K562 (cell line): Measurements from ENCODE around the gene IRF5. TPM values are rescaled to one million over a fixed set of nuclear protein-coding genes. Genes with fewer than 3 reads are reported as not detected.

ENCODE experiments used
- ATAC-seq: fragments of 200-7000 bp; cut with Tn5 transposase; 3 replicates; pipeline ENCODE4 v1.9.1; 2020; ENCODE audit warnings: moderate library complexity
- BruUV-seq: library from RNA; stranded (reverse); fragments of 400-500 nt; replicated peaks from 2 replicates; lab custom pipeline; 2021; lab: Mats Ljungman, UMichigan
- CTCF ChIA-PET: fragments of 300-600 bp; formaldehyde crosslinking; extraction: SDS; loops from one replicate; lab custom pipeline; 2021; ENCODE audit warnings: low intra/inter-chr PET ratio; lab: Yijun Ruan, JAX
- POLR2A ChIA-PET: fragments of 300-600, 350-650 bp; sonication (Branson Sonifier 250); formaldehyde crosslinking; extraction: SDS; loops from one replicate; lab custom pipeline; 2021; ENCODE audit warnings: antibody characterized with exemption, inconsistent platforms; lab: Yijun Ruan, JAX
- DNase-seq, 4 experiments: peaks; one replicate each; pipeline versions ENCODE4 v3.0.0 to v3.0.0-alpha.2; 2011 to 2018; ENCODE audit warnings: low spot score in 3 of 4, mixed read lengths in 3 of 4; ENCODE audit errors: extremely low read depth in 1 of 4
- FAIRE-seq: peaks from 2 replicates; lab custom pipeline; 2011; peaks lifted over from hg19 to GRCh38; lab: Jason Lieb, UNC
- H2AFZ ChIP-seq: 2 replicates; pipeline ENCODE4 v1.6.0; 2011; ENCODE audit warnings: low read depth, low read length, control low read depth, inconsistent platforms
- H3K27ac ChIP-seq: fragments of 200-600 bp; 3 replicates; pipeline ENCODE4 v1.8.0; 2011; ENCODE audit warnings: low read depth, mild to moderate bottlenecking, control low read depth, inconsistent platforms, low read length, moderate library complexity, mixed read lengths; ENCODE audit errors: extremely low read depth
- H3K27me3 ChIP-seq, 2 experiments: fragments of 300-600 bp in 1 of 2; 2 replicates in 1 of 2; 3 replicates in 1 of 2; pipeline versions ENCODE4 v1.6.0 to v1.8.0; 2011; ENCODE audit warnings: inconsistent platforms in 2 of 2, low read length in 2 of 2, mild to moderate bottlenecking in 1 of 2, mixed read lengths in 1 of 2, moderate library complexity in 1 of 2; ENCODE audit not compliant: control insufficient read depth in 2 of 2, insufficient read depth in 2 of 2
- H3K36me3 ChIP-seq: fragments of 300-600 bp; 3 replicates; pipeline ENCODE4 v1.8.0; 2011; ENCODE audit warnings: mild to moderate bottlenecking, low read length, inconsistent platforms; ENCODE audit not compliant: control insufficient read depth, insufficient read depth
- H3K4me1 ChIP-seq, 2 experiments: fragments of 200-600 bp in 1 of 2; replicated peaks in 1 of 2; 2 replicates in 1 of 2; 3 replicates in 1 of 2; pipeline versions ENCODE4 v1.5.1 to v1.8.0; 2011; ENCODE audit warnings: inconsistent platforms in 2 of 2, low read length in 2 of 2, mild to moderate bottlenecking in 1 of 2, mixed read lengths in 1 of 2, moderate library complexity in 1 of 2; ENCODE audit not compliant: control insufficient read depth in 2 of 2, insufficient read depth in 2 of 2
- H3K4me2 ChIP-seq: 2 replicates; pipeline ENCODE4 v1.6.1; 2011; ENCODE audit warnings: low read length, control low read depth, inconsistent platforms, mixed read lengths; ENCODE audit not compliant: insufficient read depth
- H3K4me3 ChIP-seq: fragments of 200-600 bp; sonication (generic), shearing (Covaris generic); 2 replicates; pipeline ENCODE4 v1.5.1; 2016; ENCODE audit warnings: control low read depth, inconsistent platforms
- H3K79me2 ChIP-seq: fragments of 200-600 bp; 3 replicates; pipeline ENCODE4 v1.8.0; 2011; ENCODE audit warnings: low read length, inconsistent platforms; ENCODE audit not compliant: control insufficient read depth, insufficient read depth
- H3K9ac ChIP-seq, 2 experiments: 2 replicates each; pipeline versions ENCODE4 v1.6.0 to v1.6.1; 2011; ENCODE audit warnings: low read depth in 2 of 2, low read length in 2 of 2, control low read depth in 1 of 2, inconsistent platforms in 1 of 2, mild to moderate bottlenecking in 1 of 2, mixed read lengths in 1 of 2; ENCODE audit not compliant: insufficient read depth in 1 of 2
- H3K9me1 ChIP-seq: one replicate; pipeline ENCODE4 v1.6.0; 2011; ENCODE audit warnings: inconsistent platforms, mild to moderate bottlenecking, low read length, moderate library complexity; ENCODE audit not compliant: control insufficient read depth, insufficient read depth
- H3K9me3 ChIP-seq: replicated peaks from 2 replicates; pipeline ENCODE4 v1.5.1; 2011; ENCODE audit warnings: low read depth, low read length, inconsistent platforms; ENCODE audit not compliant: control insufficient read depth, insufficient read depth
- H4K20me1 ChIP-seq: replicated peaks from 2 replicates; pipeline ENCODE4 v1.6.1; 2011; ENCODE audit warnings: low read length, inconsistent platforms, mixed read lengths; ENCODE audit not compliant: control insufficient read depth, insufficient read depth
- FIP1L1 ChIP-seq: fragments of 200-400 bp; formaldehyde crosslinking; IDR thresholded peaks from 2 replicates; pipeline ENCODE4 v1.6.1; 2018; ENCODE audit warnings: mild to moderate bottlenecking, low read depth, low read length; ENCODE audit not compliant: poor library complexity, severe bottlenecking
- LCOR ChIP-seq: sonication (generic); formaldehyde crosslinking; IDR thresholded peaks from 2 replicates; pipeline ENCODE4 v1.8.0; 2022; ENCODE audit warnings: mild to moderate bottlenecking, missing genetic modification reagents
- MIER1 ChIP-seq: fragments of 450-650 bp; IDR thresholded peaks from 2 replicates; pipeline ENCODE4 v1.6.1; 2016; ENCODE audit warnings: antibody characterized with exemption, mild to moderate bottlenecking, low read depth
- POLR2G ChIP-seq: fragments of 200-400 bp; formaldehyde crosslinking; IDR thresholded peaks from 2 replicates; pipeline ENCODE4 v1.6.1; 2017; ENCODE audit warnings: low read depth, mild to moderate bottlenecking, antibody characterized with exemption, low read length, moderate library complexity
- RBM22 ChIP-seq: fragments of 200-400 bp; formaldehyde crosslinking; IDR thresholded peaks from 2 replicates; pipeline ENCODE4 v1.6.1; 2018; ENCODE audit warnings: low read length, low read depth; ENCODE audit not compliant: poor library complexity, severe bottlenecking
- ZBTB17 ChIP-seq: fragments of 450-650 bp; formaldehyde crosslinking; IDR thresholded peaks from 2 replicates; pipeline ENCODE4 v1.4.0; 2020; ENCODE audit warnings: mild to moderate bottlenecking
- ZNF124 ChIP-seq: sonication (generic); formaldehyde crosslinking; IDR thresholded peaks from 2 replicates; pipeline ENCODE4 v1.8.1; 2022; ENCODE audit warnings: missing genetic modification reagents
- ZNF24 ChIP-seq: fragments of 450-650 bp; IDR thresholded peaks from 2 replicates; pipeline ENCODE4 v1.6.1; 2016
- ZNF583 ChIP-seq: fragments of 250-450 bp; sonication (Bioruptor Pico); IDR thresholded peaks from 2 replicates; pipeline ENCODE4 v1.4.0; 2020
- WGBS: fragments of 100-300 bp; shearing (Covaris generic); methylation state at CpG from one replicate; pipeline ENCODE4 v1.1.6; 2016; ENCODE audit warnings: low coverage, mixed read lengths; ENCODE audit not compliant: insufficient coverage; ENCODE audit errors: missing lambda C conversion rate; 5-methylcytosine and 5-hydroxymethylcytosine counted together
- in situ Hi-C: fragments of 300-500 bp; cut with MboI; formaldehyde crosslinking; loops from 4 replicates; pipeline ENCODE4 v1.15.0; 2018; ENCODE audit warnings: inconsistent platforms, mixed read lengths
- intact Hi-C: fragments of 100-400 bp; cut with micrococcal nuclease; formaldehyde crosslinking; loops from 2 replicates; pipeline ENCODE4 v1.14.2; 2022
- polyA plus RNA-seq, 8 experiments: library from polyadenylated mRNA; depleted of rRNA in 4 of 8; stranded (reverse) in 5 of 8; unstranded in 3 of 8; fragments of >200 nt; fragmentation: Nextera tagmentation in 2 of 8; fragmentation: Illumina TruSeq in 1 of 8; extraction: Ambion mirVana in 2 of 8; extraction: Trizol in 1 of 8; gene quantifications; 2 replicates each; pipeline versions ENCODE4 v1.2.1 to v1.2.3, GENCODE V29; 2011 to 2014; ENCODE audit warnings: inconsistent platforms in 1 of 8, missing spikeins in 1 of 8
- total RNA-seq, 7 experiments: library from RNA; depleted of rRNA in 6 of 7; stranded (reverse); fragments of >200 nt in 6 of 7; fragmentation: Illumina TruSeq in 2 of 7; extraction: Trizol in 2 of 7; gene quantifications; 2 replicates each; pipeline versions ENCODE4 v1.2.1 to v1.2.3, GENCODE V29; 2011 to 2021; ENCODE audit warnings: low replicate concordance in 1 of 7
- TF ChIP-seq, protein P1 (sequence below): fragments of 200-800 bp; sonication (Bioruptor generic); IDR thresholded peaks from 2 replicates; pipeline ENCODE4 v1.6.1; 2017; ENCODE audit warnings: missing genetic modification characterization, missing compliant biosample characterization
- TF ChIP-seq, protein P2 (sequence below): fragments of 450-650 bp; formaldehyde crosslinking; conservative IDR thresholded peaks from 2 replicates; pipeline ENCODE4 v1.4.0; 2022; ENCODE audit warnings: mild to moderate bottlenecking, missing genetic modification characterization
- TF ChIP-seq, protein P3 (sequence below), 3 experiments: IDR thresholded peaks in 2 of 3; conservative IDR thresholded peaks in 1 of 3; 2 replicates each; pipeline ENCODE4 v1.5.1; 2011 to 2012; ENCODE audit warnings: low read length in 3 of 3, mild to moderate bottlenecking in 3 of 3, control low read depth in 2 of 3, improper control_type of control experiment in 1 of 3, inconsistent platforms in 1 of 3, low read depth in 1 of 3, mixed read lengths in 1 of 3, moderate library complexity in 1 of 3; ENCODE audit not compliant: insufficient read depth in 2 of 3

The IRF5 gene
- total and polyA plus RNA-seq, 9 of the 15 experiments (the other 6 are each of a cell fraction or from before 2014, with no cell fraction given) = 0.04 TPM; not detected in 8

DNA sequence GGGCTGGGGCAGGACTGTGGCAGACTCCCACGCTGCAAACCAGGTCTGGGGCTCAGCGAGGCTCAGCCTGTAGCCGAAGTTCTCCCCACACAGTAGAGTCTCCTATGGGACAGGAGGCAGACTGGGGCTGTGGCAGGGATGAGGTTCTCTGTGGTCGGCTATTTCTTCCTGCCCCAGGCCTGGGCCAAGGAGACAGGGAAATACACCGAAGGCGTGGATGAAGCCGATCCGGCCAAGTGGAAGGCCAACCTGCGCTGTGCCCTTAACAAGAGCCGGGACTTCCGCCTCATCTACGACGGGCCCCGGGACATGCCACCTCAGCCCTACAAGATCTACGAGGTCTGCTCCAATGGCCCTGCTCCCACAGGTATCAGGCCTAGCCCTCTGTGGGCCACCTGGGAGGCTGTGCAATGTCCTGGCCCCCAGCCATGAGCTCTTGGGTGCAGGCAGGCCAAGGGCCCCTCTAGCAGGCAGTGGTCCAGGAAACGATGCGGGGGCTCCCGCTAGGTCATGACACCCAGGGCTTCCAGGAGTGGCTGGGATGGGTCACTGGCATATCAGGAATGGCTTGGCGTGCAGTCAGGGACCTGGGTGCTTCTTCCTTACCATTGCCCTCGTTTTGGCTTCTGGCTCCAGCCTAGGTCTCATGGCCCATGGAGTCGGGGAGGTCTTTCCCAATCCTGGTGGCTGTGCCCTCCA is 8.1 kb downstream of the IRF5 start (continued):
- TF ChIP-seq, protein P1, sequence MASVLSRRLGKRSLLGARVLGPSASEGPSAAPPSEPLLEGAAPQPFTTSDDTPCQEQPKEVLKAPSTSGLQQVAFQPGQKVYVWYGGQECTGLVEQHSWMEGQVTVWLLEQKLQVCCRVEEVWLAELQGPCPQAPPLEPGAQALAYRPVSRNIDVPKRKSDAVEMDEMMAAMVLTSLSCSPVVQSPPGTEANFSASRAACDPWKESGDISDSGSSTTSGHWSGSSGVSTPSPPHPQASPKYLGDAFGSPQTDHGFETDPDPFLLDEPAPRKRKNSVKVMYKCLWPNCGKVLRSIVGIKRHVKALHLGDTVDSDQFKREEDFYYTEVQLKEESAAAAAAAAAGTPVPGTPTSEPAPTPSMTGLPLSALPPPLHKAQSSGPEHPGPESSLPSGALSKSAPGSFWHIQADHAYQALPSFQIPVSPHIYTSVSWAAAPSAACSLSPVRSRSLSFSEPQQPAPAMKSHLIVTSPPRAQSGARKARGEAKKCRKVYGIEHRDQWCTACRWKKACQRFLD (CRISPR knock-in tag) = no peak
- peak; percentile 77; the same call in 1 of the 2 replicates for TF ChIP-seq ZBTB17 (CRISPR knock-in tag)
- TF ChIP-seq, all 486 proteins: peak for 4

DNA sequence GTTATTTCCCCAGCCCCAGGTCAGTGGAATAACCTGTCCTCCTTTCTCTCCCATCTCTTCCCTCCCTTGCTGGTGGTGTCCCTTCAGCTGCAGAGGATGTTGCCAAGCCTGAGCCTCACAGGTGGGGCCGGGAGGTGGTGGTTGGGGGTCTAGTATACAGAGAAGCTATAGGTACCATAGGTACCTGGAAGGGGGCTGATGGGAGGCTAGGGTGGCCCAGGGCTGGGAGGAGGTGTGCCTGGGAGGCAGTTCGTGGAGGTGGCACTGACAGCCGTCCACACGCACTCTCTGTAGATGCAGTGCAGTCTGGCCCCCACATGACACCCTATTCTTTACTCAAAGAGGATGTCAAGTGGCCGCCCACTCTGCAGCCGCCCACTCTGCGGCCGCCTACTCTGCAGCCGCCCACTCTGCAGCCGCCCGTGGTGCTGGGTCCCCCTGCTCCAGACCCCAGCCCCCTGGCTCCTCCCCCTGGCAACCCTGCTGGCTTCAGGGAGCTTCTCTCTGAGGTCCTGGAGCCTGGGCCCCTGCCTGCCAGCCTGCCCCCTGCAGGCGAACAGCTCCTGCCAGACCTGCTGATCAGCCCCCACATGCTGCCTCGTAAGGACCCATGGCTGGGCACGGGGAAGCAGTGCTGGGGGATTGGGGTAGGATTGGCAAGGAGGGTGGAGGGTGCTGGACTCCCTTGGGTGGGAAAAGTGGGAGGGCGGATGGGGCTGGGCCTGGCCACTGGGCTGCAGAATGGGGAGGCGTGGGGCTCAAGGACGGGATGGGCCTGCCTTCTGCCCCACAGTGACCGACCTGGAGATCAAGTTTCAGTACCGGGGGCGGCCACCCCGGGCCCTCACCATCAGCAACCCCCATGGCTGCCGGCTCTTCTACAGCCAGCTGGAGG is 9.5 kb downstream of the IRF5 start:
- DNase-seq (peak in 1 of 4 experiments; percentile 27), ATAC-seq (peak; percentile 46), FAIRE-seq (no peak)
- Histone ChIP-seq H4K20me1 (peaks cover 3% of the 10 kb centered on the region), H3K79me2 (no peaks in the 10 kb centered on the region), H3K4me1 (peaks cover 0 to 21% of the 10 kb centered on the region in 2 experiments; a peak in 2 of 5 replicates), H3K9ac (no peak overlapping the region), H3K9me3 (no peaks in the 10 kb centered on the region), H3K4me2 (no peak overlapping the region), H3K9me1 (no peaks in the 10 kb centered on the region), H3K4me3 (no peak overlapping the region), H3K36me3 (peaks cover 7% of the 10 kb centered on the region; the same call in 1 of the 3 replicates), H3K27me3 (peaks cover 20 to 30% of the 10 kb centered on the region in 2 experiments; a peak in 4 of 5 replicates), H2AFZ (no peak overlapping the region), H3K27ac (no peak overlapping the region)
- ChIA-PET CTCF (no interaction called here), POLR2A (interaction anchor here (0.8 to 4.5 kb wide), 11 partner anchors 7 to 197 kb away, joined by 3 to 28 read pairs (median 3); partner anchors contain the start of genes IRF5 and TSPAN33)
- BruUV-seq = no TSS peak
- WGBS = 32% methylated on average over 16 of the region's 22 CpGs
- intact Hi-C loops = no loop called here
- in situ Hi-C loops = no loop called here
- no peak for TF ChIP-seq ZNF24
- TF ChIP-seq, protein P2, sequence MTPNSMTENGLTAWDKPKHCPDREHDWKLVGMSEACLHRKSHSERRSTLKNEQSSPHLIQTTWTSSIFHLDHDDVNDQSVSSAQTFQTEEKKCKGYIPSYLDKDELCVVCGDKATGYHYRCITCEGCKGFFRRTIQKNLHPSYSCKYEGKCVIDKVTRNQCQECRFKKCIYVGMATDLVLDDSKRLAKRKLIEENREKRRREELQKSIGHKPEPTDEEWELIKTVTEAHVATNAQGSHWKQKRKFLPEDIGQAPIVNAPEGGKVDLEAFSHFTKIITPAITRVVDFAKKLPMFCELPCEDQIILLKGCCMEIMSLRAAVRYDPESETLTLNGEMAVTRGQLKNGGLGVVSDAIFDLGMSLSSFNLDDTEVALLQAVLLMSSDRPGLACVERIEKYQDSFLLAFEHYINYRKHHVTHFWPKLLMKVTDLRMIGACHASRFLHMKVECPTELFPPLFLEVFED (CRISPR knock-in tag) = 0 out of 2 replicates have a peak, but pooled peaks have one; percentile 46
- peak; percentile 65 for TF ChIP-seq RBM22
- no peak for TF ChIP-seq LCOR (CRISPR knock-in tag)
- TF ChIP-seq, protein P3, sequence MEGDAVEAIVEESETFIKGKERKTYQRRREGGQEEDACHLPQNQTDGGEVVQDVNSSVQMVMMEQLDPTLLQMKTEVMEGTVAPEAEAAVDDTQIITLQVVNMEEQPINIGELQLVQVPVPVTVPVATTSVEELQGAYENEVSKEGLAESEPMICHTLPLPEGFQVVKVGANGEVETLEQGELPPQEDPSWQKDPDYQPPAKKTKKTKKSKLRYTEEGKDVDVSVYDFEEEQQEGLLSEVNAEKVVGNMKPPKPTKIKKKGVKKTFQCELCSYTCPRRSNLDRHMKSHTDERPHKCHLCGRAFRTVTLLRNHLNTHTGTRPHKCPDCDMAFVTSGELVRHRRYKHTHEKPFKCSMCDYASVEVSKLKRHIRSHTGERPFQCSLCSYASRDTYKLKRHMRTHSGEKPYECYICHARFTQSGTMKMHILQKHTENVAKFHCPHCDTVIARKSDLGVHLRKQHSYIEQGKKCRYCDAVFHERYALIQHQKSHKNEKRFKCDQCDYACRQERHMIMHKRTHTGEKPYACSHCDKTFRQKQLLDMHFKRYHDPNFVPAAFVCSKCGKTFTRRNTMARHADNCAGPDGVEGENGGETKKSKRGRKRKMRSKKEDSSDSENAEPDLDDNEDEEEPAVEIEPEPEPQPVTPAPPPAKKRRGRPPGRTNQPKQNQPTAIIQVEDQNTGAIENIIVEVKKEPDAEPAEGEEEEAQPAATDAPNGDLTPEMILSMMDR (IDR thresholded peaks at IDR 0.05 in 2 of 3, conservative IDR thresholded peaks at IDR 0.05 in 1 of 3; ENCODE audit: insufficient read depth in 2 of 3, low read depth in 1 of 3, low read length in 3 of 3) = peak; percentile 50 to 60 (median 51)
- TF ChIP-seq FIP1L1 = peak; percentile 49
- TF ChIP-seq ZNF124 (CRISPR knock-in tag) = no peak
- TF ChIP-seq POLR2G = peak; percentile 73
- TF ChIP-seq ZNF583 = no peak
- no peak for TF ChIP-seq MIER1
